HepG2 (cell line): ENCODE data around the gene CAMSAP3. TPM values are rescaled to one million over a fixed set of nuclear protein-coding genes. Genes with fewer than 3 reads are reported as not detected.

ENCODE experiments used
- ADNP ChIP-seq: sonication (generic); formaldehyde crosslinking; IDR thresholded peaks from 2 replicates; pipeline ENCODE4 v1.4.0; 2020; ENCODE audit warnings: missing genetic modification reagents
- BCL6 ChIP-seq: IDR thresholded peaks from 2 replicates; pipeline ENCODE4 v1.6.1; 2016; ENCODE audit warnings: missing genetic modification reagents, missing compliant biosample characterization
- ELF3 ChIP-seq: IDR thresholded peaks from 2 replicates; pipeline ENCODE4 v1.6.1; 2016; ENCODE audit warnings: missing genetic modification reagents, missing compliant biosample characterization
- HDAC6 ChIP-seq: fragments of 200-600 bp; sonication (generic); IDR thresholded peaks from 2 replicates; pipeline ENCODE4 v1.7.0; 2017; ENCODE audit warnings: mild to moderate bottlenecking, antibody characterized with exemption, low read length, low read depth
- MEIS1 ChIP-seq: sonication (generic); formaldehyde crosslinking; IDR thresholded peaks from 2 replicates; pipeline ENCODE4 v1.9.0; 2021; ENCODE audit warnings: mild to moderate bottlenecking, missing genetic modification reagents, moderate library complexity, borderline replicate concordance
- MEIS2 ChIP-seq: sonication (generic); formaldehyde crosslinking; IDR thresholded peaks from 2 replicates; pipeline ENCODE4 v1.9.0; 2021; ENCODE audit warnings: mild to moderate bottlenecking, missing genetic modification reagents
- NFE2L2 ChIP-seq: fragments of 150-350 bp; IDR thresholded peaks from 2 replicates; pipeline ENCODE4 v1.6.1; 2014; ENCODE audit warnings: low read length
- PRPF4 ChIP-seq: fragments of 200-400 bp; formaldehyde crosslinking; IDR thresholded peaks from 2 replicates; pipeline ENCODE4 v1.6.1; 2016; ENCODE audit warnings: low read length, low read depth; ENCODE audit not compliant: poor library complexity, severe bottlenecking
- SAFB2 ChIP-seq: sonication (generic); formaldehyde crosslinking; IDR thresholded peaks from 2 replicates; pipeline ENCODE4 v1.5.1; 2020; ENCODE audit warnings: missing genetic modification reagents, low read depth, mild to moderate bottlenecking, borderline replicate concordance
- ZNF121 ChIP-seq: sonication (generic); formaldehyde crosslinking; IDR thresholded peaks from 2 replicates; pipeline ENCODE4 v1.5.0; 2020; ENCODE audit warnings: mild to moderate bottlenecking, missing genetic modification reagents
- ZNF556 ChIP-seq: sonication (generic); formaldehyde crosslinking; IDR thresholded peaks from 2 replicates; pipeline ENCODE4 v1.4.0; 2020; ENCODE audit warnings: mild to moderate bottlenecking, missing genetic modification reagents, borderline replicate concordance
- ZNF614 ChIP-seq: IDR thresholded peaks from 2 replicates; pipeline ENCODE4 v1.6.1; 2018; ENCODE audit warnings: missing biosample characterization, missing genetic modification reagents, inconsistent platforms, borderline replicate concordance
- ZNF883 ChIP-seq: sonication (generic); formaldehyde crosslinking; IDR thresholded peaks from 2 replicates; pipeline ENCODE4 v1.5.1; 2020; ENCODE audit warnings: mild to moderate bottlenecking, missing genetic modification reagents; ENCODE audit errors: not compliant biosample characterization
- polyA plus RNA-seq, 8 experiments: library from polyadenylated mRNA; depleted of rRNA in 3 of 8; stranded (reverse) in 7 of 8; unstranded in 1 of 8; fragments of >200 nt; fragmentation: Illumina TruSeq in 4 of 8; extraction: Trizol in 4 of 8; gene quantifications; 2 replicates each; pipeline versions ENCODE4 v1.2.1 to v1.2.3, GENCODE V29; 2011 to 2016; ENCODE audit warnings: low read depth in 4 of 8, missing spikeins in 1 of 8, mixed read lengths in 1 of 8; ENCODE audit not compliant: insufficient read depth in 1 of 8
- total RNA-seq, 5 experiments: library from RNA; depleted of rRNA; stranded (reverse); fragments of >200 nt; fragmentation: Illumina TruSeq; extraction: Trizol; gene quantifications; 2 replicates each; pipeline ENCODE4 v1.2.3, GENCODE V29; 2016; ENCODE audit warnings: low read depth in 1 of 5
- TF ChIP-seq, protein P1 (sequence below): sonication (generic); formaldehyde crosslinking; IDR thresholded peaks from 2 replicates; pipeline ENCODE4 v1.4.0; 2020; ENCODE audit warnings: mild to moderate bottlenecking, missing genetic modification reagents
- TF ChIP-seq, protein P2 (sequence below): sonication (generic); formaldehyde crosslinking; IDR thresholded peaks from 2 replicates; pipeline ENCODE4 v1.5.0; 2020; ENCODE audit warnings: missing genetic modification reagents

Gene CAMSAP3
- total and polyA plus RNA-seq, 2 of the 13 experiments (the other 11 are each of a cell fraction or from before 2014, with no cell fraction given): 10.8 to 11.8 TPM

DNA sequence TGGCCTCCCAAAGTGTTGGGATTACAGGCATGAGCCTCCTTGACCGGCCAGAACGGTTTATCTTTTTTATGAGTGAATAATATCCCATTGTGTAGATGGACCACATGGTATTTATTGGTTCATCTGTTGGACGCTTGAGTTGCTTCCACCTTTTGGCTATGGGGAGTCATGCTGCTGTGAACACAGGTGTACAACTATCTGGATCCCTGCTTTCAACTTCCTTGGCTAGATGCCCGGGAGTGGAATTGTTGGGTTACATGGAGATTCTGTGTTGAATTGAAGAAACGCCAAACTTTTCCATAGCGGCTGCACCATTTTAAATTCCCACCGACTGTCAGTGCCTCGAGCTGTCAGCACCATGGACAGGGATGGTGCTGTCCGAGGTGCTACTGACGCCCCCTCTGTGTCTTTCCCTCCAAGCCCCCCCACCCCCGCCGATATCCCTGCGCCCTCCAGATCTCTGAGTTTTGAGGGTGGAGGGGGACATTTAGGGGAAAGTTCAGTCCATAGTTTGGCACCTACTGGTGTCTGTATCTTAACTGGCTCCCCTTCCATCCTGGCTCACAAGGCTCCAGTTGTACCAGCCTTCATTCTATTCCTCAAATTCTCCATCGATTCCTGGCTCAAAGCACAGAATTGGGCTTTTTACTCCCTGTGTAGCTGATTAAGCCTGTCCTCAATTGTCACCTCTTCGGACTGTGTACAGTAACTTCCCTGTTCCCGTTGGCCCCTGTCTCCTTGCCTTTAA lies 32.8 kb upstream of the CAMSAP3 start (continued):
- TF ChIP-seq HDAC6: no peak
- TF ChIP-seq BCL6 (CRISPR knock-in tag): peak; percentile 81
- TF ChIP-seq ZNF556 (CRISPR knock-in tag): no peak
- TF ChIP-seq NFE2L2: no peak
- TF ChIP-seq, protein P1, sequence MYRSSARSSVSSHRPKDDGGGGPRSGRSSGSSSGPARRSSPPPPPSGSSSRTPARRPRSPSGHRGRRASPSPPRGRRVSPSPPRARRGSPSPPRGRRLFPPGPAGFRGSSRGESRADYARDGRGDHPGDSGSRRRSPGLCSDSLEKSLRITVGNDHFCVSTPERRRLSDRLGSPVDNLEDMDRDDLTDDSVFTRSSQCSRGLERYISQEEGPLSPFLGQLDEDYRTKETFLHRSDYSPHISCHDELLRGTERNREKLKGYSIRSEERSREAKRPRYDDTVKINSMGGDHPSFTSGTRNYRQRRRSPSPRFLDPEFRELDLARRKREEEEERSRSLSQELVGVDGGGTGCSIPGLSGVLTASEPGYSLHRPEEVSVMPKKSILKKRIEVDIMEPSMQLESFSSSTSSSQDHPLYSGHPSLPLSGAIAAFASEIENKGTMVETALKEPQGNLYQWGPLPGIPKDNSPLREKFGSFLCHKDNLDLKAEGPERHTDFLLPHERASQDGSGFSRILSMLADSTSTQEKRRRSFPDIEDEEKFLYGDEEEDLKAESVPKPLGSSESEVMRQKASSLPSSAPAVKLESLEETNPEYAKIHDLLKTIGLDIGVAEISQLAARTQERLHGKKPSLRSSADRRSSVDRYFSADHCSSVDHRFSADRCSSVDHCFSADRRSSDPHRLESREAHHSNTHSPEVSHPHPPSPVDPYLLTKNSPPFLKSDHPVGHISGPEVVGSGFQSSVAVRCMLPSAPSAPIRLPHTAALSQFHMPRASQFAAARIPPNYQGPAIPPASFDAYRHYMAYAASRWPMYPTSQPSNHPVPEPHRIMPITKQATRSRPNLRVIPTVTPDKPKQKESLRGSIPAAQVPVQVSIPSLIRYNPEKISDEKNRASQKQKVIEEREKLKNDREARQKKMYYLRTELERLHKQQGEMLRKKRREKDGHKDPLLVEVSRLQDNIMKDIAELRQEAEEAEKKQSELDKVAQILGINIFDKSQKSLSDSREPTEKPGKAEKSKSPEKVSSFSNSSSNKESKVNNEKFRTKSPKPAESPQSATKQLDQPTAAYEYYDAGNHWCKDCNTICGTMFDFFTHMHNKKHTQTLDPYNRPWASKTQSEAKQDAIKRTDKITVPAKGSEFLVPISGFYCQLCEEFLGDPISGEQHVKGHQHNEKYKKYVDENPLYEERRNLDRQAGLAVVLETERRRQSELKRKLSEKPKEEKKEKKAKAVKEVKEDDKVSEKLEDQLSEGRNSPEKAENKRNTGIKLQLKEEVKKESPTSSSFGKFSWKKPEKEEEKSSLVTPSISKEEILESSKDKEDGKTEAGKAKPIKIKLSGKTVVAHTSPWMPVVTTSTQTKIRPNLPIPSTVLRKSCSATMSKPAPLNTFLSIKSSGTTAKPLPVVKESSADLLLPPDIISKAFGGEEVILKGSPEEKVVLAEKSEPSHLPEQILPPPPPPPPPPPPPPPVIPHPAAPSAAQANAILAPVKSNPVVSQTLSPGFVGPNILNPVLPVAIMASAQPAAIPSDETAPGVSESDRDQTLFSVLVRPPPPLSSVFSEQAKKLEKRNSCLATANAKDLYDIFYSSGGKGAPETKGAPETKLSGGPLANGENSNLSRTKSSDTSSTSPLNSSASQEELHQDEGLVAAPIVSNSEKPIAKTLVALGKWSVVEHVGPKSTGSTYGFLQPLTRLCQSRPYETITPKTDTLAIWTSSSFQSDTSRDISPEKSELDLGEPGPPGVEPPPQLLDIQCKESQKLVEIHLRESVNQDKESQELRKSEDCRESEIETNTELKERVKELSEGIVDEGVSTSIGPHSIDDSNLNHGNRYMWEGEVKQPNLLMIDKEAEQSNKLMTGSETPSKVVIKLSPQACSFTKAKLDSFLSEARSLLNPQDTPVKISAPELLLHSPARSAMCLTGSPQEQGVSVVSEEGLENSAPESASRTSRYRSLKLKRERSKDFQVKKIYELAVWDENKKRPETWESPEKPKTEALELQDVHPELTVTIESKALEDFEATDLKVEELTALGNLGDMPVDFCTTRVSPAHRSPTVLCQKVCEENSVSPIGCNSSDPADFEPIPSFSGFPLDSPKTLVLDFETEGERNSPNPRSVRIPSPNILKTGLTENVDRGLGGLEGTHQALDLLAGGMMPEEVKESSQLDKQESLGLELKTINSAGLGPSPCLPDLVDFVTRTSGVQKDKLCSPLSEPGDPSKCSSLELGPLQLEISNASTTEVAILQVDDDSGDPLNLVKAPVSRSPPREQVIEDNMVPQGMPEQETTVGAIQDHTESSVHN (CRISPR knock-in tag): peak; percentile 74; the same call in 1 of the 2 replicates
- no peak for TF ChIP-seq ZNF121 (CRISPR knock-in tag)
- peak; percentile 87 for TF ChIP-seq SAFB2
- peak; percentile 89 for TF ChIP-seq ELF3 (CRISPR knock-in tag)
- TF ChIP-seq MEIS2 (CRISPR knock-in tag): peak; percentile 99
- TF ChIP-seq ADNP (CRISPR knock-in tag): no peak
- peak; percentile 84; the same call in 1 of the 2 replicates for TF ChIP-seq ZNF614 (CRISPR knock-in tag)
- no peak for TF ChIP-seq PRPF4
- TF ChIP-seq, protein P2, sequence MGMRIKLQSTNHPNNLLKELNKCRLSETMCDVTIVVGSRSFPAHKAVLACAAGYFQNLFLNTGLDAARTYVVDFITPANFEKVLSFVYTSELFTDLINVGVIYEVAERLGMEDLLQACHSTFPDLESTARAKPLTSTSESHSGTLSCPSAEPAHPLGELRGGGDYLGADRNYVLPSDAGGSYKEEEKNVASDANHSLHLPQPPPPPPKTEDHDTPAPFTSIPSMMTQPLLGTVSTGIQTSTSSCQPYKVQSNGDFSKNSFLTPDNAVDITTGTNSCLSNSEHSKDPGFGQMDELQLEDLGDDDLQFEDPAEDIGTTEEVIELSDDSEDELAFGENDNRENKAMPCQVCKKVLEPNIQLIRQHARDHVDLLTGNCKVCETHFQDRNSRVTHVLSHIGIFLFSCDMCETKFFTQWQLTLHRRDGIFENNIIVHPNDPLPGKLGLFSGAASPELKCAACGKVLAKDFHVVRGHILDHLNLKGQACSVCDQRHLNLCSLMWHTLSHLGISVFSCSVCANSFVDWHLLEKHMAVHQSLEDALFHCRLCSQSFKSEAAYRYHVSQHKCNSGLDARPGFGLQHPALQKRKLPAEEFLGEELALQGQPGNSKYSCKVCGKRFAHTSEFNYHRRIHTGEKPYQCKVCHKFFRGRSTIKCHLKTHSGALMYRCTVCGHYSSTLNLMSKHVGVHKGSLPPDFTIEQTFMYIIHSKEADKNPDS: peak; percentile 89; the same call in 1 of the 2 replicates
- peak; percentile 95 for TF ChIP-seq ZNF883 (CRISPR knock-in tag)
- TF ChIP-seq MEIS1 (CRISPR knock-in tag): peak; percentile 73; the same call in 1 of the 2 replicates
